ENCODE data around the gene PTPRN2. TPM values are rescaled to one million over a fixed set of nuclear protein-coding genes. Genes with fewer than 3 reads are reported as not detected.

Gene PTPRN2
- polyA plus RNA-seq, 4 donors, result 7.4 to 9.6 (median 8.8) TPM

- no peak for DNase-seq (ENCODE audit: low read depth in 4 of 4, low spot score in 3 of 4)
Observed at GRCh38 chr7:158581440-158582088, 6.1 kb downstream of the PTPRN2 start.

- no peak for DNase-seq (ENCODE audit: low read depth in 4 of 4, low spot score in 3 of 4)
Observed at GRCh38 chr7:158579662-158580646, 7.7 kb downstream of the PTPRN2 start.

- DNase-seq (ENCODE audit: low read depth in 4 of 4, low spot score in 3 of 4), result no peak
Observed at GRCh38 chr7:158576050-158576762, 11.4 kb downstream of the PTPRN2 start.

- DNase-seq (ENCODE audit: low read depth in 4 of 4, low spot score in 3 of 4), result no peak
Observed at GRCh38 chr7:158574308-158575036, 13.2 kb downstream of the PTPRN2 start.

GRCh38 chr7:158573310-158573709 is 14.3 kb downstream of the PTPRN2 start:
- DNase-seq (ENCODE audit: low read depth in 4 of 4, low spot score in 3 of 4), result no peak

- DNase-seq (ENCODE audit: low read depth in 4 of 4, low spot score in 3 of 4), result no peak
Observed at GRCh38 chr7:158572000-158572828, 15.4 kb downstream of the PTPRN2 start.

- no peak for DNase-seq (ENCODE audit: low read depth in 4 of 4, low spot score in 3 of 4)
Observed at GRCh38 chr7:158570449-158571170, 17.0 kb downstream of the PTPRN2 start.

- DNase-seq (ENCODE audit: low read depth in 4 of 4, low spot score in 3 of 4), result no peak
Observed at GRCh38 chr7:158569858-158570323, 17.7 kb downstream of the PTPRN2 start.

- no peak for DNase-seq (ENCODE audit: low read depth in 4 of 4, low spot score in 3 of 4)
Observed at GRCh38 chr7:158568974-158569857, 18.4 kb downstream of the PTPRN2 start.

GRCh38 chr7:158567153-158567603 is 20.4 kb downstream of the PTPRN2 start:
- no peak for DNase-seq (ENCODE audit: low read depth in 4 of 4, low spot score in 3 of 4)

- no peak for DNase-seq (ENCODE audit: low read depth in 4 of 4, low spot score in 3 of 4)
Observed at GRCh38 chr7:158564663-158565035, 23.0 kb downstream of the PTPRN2 start.

GRCh38 chr7:158563911-158564662 is 23.5 kb downstream of the PTPRN2 start:
- no peak for DNase-seq (ENCODE audit: low read depth in 4 of 4, low spot score in 3 of 4)

- no peak for DNase-seq (ENCODE audit: low read depth in 4 of 4, low spot score in 3 of 4)
Observed at GRCh38 chr7:158563051-158563450, 24.6 kb downstream of the PTPRN2 start.

GRCh38 chr7:158562517-158562916 is 25.1 kb downstream of the PTPRN2 start:
- no peak for DNase-seq (ENCODE audit: low read depth in 4 of 4, low spot score in 3 of 4)

- no peak for DNase-seq (ENCODE audit: low read depth in 4 of 4, low spot score in 3 of 4)
Observed at GRCh38 chr7:158561659-158562058, 26.0 kb downstream of the PTPRN2 start.

- no peak for DNase-seq (ENCODE audit: low read depth in 4 of 4, low spot score in 3 of 4)
Observed at GRCh38 chr7:158560386-158560785, 27.2 kb downstream of the PTPRN2 start.

GRCh38 chr7:158559356-158559755 is 28.3 kb downstream of the PTPRN2 start:
- DNase-seq (ENCODE audit: low read depth in 4 of 4, low spot score in 3 of 4), result no peak

All from right renal pelvis (tissue), 4 donors.